NCI-H2227 treated with DMSO at 0.1 percent for 48 hours (cell line): ENCODE data around the gene PIEZO1.

Experiments
- DNase-seq: peaks from one replicate; lab custom pipeline; 2025; lab: John Stamatoyannopoulos, UW

PIEZO1 gene

GRCh38 chr16:88733630-88734360 lies 51.2 kb downstream of the PIEZO1 start:
- no peak for DNase-seq

GRCh38 chr16:88732961-88733294 lies 52.1 kb downstream of the PIEZO1 start:
- DNase-seq, result no peak

GRCh38 chr16:88732172-88732960 lies 52.7 kb downstream of the PIEZO1 start:
- DNase-seq, result no peak

- no peak for DNase-seq
Observed at GRCh38 chr16:88731699-88732098, 53.3 kb downstream of the PIEZO1 start.

GRCh38 chr16:88730632-88731607 lies 54.1 kb downstream of the PIEZO1 start:
- no peak for DNase-seq

GRCh38 chr16:88727871-88728270 lies 57.1 kb downstream of the PIEZO1 start:
- DNase-seq, result no peak

- no peak for DNase-seq
Observed at GRCh38 chr16:88726981-88727380, 58.0 kb downstream of the PIEZO1 start.

- DNase-seq, result no peak
Observed at GRCh38 chr16:88726408-88726749, 58.6 kb downstream of the PIEZO1 start.

- no peak for DNase-seq
Observed at GRCh38 chr16:88725609-88726407, 59.2 kb downstream of the PIEZO1 start.

GRCh38 chr16:88724855-88725555 lies 60.0 kb downstream of the PIEZO1 start:
- DNase-seq, result no peak

- DNase-seq, result no peak
Observed at GRCh38 chr16:88723911-88724310, 61.1 kb downstream of the PIEZO1 start.

- no peak for DNase-seq
Observed at GRCh38 chr16:88723507-88723887, 61.5 kb downstream of the PIEZO1 start.

- no peak for DNase-seq
Observed at GRCh38 chr16:88722784-88723506, 62.1 kb downstream of the PIEZO1 start.

- DNase-seq, result no peak
Observed at GRCh38 chr16:88721815-88722755, 62.9 kb downstream of the PIEZO1 start.

- DNase-seq, result no peak
Observed at GRCh38 chr16:88721236-88721635, 63.8 kb downstream of the PIEZO1 start.

- no peak for DNase-seq
Observed at GRCh38 chr16:88720396-88720970, 64.5 kb downstream of the PIEZO1 start.

- DNase-seq, result no peak
Observed at GRCh38 chr16:88719933-88720296, 65.1 kb downstream of the PIEZO1 start.

GRCh38 chr16:88719267-88719932 lies 65.6 kb downstream of the PIEZO1 start:
- DNase-seq, result no peak
